Measurements from ENCODE around the gene CACNB4. TPM values are rescaled to one million over a fixed set of nuclear protein-coding genes. Genes with fewer than 3 reads are reported as not detected.
"Not testable (repeated sequence)": the region's sequence is repeated elsewhere in the genome, so short reads cannot be mapped to it uniquely, and the experiment has no call there.

CACNB4 gene
- total RNA-seq, 1 donor = 0.54 TPM

- DNase-seq (ENCODE audit: low read depth in 2 of 3, low spot score in 2 of 3) = peak in 2 of 3 donors; percentile 43 to 72
Measured at GRCh38 chr2:151918308-151918707, 180.5 kb downstream of the CACNB4 start.

- DNase-seq (ENCODE audit: low read depth in 2 of 3, low spot score in 2 of 3) = no peak
Measured at GRCh38 chr2:151916632-151917031, 182.2 kb downstream of the CACNB4 start.

GRCh38 chr2:151915629-151916025 is 183.2 kb downstream of the CACNB4 start:
- not testable (repeated sequence) for DNase-seq (ENCODE audit: low read depth in 2 of 3, low spot score in 2 of 3)

- DNase-seq (ENCODE audit: low read depth in 2 of 3, low spot score in 2 of 3) = no peak
Measured at GRCh38 chr2:151914989-151915628, 183.7 kb downstream of the CACNB4 start.

- no peak for DNase-seq (ENCODE audit: low read depth in 2 of 3, low spot score in 2 of 3)
Measured at GRCh38 chr2:151908204-151908882, 190.5 kb downstream of the CACNB4 start.

- DNase-seq (ENCODE audit: low read depth in 2 of 3, low spot score in 2 of 3) = no peak
Measured at GRCh38 chr2:151907286-151908203, 191.3 kb downstream of the CACNB4 start.

GRCh38 chr2:151906633-151906998 is 192.2 kb downstream of the CACNB4 start:
- no peak for DNase-seq (ENCODE audit: low read depth in 2 of 3, low spot score in 2 of 3)

- DNase-seq (ENCODE audit: low read depth in 2 of 3, low spot score in 2 of 3) = no peak
Measured at GRCh38 chr2:151905963-151906632, 192.7 kb downstream of the CACNB4 start.

GRCh38 chr2:151904807-151905206 is 194.0 kb downstream of the CACNB4 start:
- peak in 1 of 3 donors; percentile 62 for DNase-seq (ENCODE audit: low read depth in 2 of 3, low spot score in 2 of 3)

- no peak for DNase-seq (ENCODE audit: low read depth in 2 of 3, low spot score in 2 of 3)
Measured at GRCh38 chr2:151904021-151904420, 194.8 kb downstream of the CACNB4 start.

- DNase-seq (ENCODE audit: low read depth in 2 of 3, low spot score in 2 of 3) = no peak
Measured at GRCh38 chr2:151902829-151903228, 196.0 kb downstream of the CACNB4 start.

- no peak for DNase-seq (ENCODE audit: low read depth in 2 of 3, low spot score in 2 of 3)
Measured at GRCh38 chr2:151900331-151900730, 198.5 kb downstream of the CACNB4 start.

GRCh38 chr2:151899156-151899555 is 199.7 kb downstream of the CACNB4 start:
- DNase-seq (ENCODE audit: low read depth in 2 of 3, low spot score in 2 of 3) = no peak

- DNase-seq (ENCODE audit: low read depth in 2 of 3, low spot score in 2 of 3) = no peak
Measured at GRCh38 chr2:151891566-151892194, 207.2 kb downstream of the CACNB4 start.

GRCh38 chr2:151887164-151887563 is 211.7 kb downstream of the CACNB4 start:
- no peak for DNase-seq (ENCODE audit: low read depth in 2 of 3, low spot score in 2 of 3)

GRCh38 chr2:151886241-151886640 is 212.6 kb downstream of the CACNB4 start:
- DNase-seq (ENCODE audit: low read depth in 2 of 3, low spot score in 2 of 3) = no peak

- no peak for DNase-seq (ENCODE audit: low read depth in 2 of 3, low spot score in 2 of 3)
Measured at GRCh38 chr2:151882786-151883445, 215.9 kb downstream of the CACNB4 start.

GRCh38 chr2:151881342-151881741 is 217.5 kb downstream of the CACNB4 start:
- no peak for DNase-seq (ENCODE audit: low read depth in 2 of 3, low spot score in 2 of 3)

GRCh38 chr2:151880586-151880985 is 218.3 kb downstream of the CACNB4 start:
- no peak for DNase-seq (ENCODE audit: low read depth in 2 of 3, low spot score in 2 of 3)

Measured in hematopoietic multipotent progenitor cell (in vitro differentiated cells).